Measurements from ENCODE around the gene PPP4R2. TPM values are rescaled to one million over a fixed set of nuclear protein-coding genes. Genes with fewer than 3 reads are reported as not detected.

The PPP4R2 gene
- total and polyA plus RNA-seq, 4 donors, result 17.1 to 105 (median 38.0) TPM

DNA sequence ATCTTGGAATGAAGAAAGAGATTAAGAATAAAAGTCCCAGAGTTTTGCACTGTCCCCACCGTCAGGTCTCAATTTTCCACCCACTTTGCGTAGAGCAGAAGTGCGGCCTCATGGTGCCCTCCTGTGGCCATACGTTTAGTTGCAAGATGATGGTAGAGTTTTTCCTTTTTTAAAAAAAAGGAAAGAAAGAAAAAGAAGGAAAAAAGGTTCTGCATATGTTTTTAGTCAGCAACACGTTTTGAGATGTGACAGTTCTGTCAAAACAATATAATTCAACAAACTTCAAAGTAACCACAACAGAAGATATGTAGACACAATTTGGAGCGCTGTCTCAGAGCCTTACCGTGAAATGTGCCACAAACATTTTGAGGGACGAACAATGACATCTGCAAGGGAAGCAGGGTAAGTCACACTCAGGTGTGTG is 89.5 kb downstream of the PPP4R2 start:
- no peak overlapping the region for H3K4me3 ChIP-seq
- peaks cover 0 to 10% (median 0%) of the 10 kb centered on the region in 5 donors for H3K4me1 ChIP-seq (ENCODE audit: control insufficient read depth in 5 of 5, insufficient read depth in 5 of 5, low read length in 5 of 5)
- H3K27ac ChIP-seq (ENCODE audit: low read depth in 1 of 2, low read length in 1 of 2), result no peak overlapping the region
- ATAC-seq (ENCODE audit: insufficient read depth, low FRiP score) (no peak), DNase-seq (peak; percentile 66 to 91 (median 90))
- H3K9ac ChIP-seq (ENCODE audit: insufficient read depth in 1 of 2, low read length in 2 of 2), result peak overlapping the region in 1 of 2 donors; percentile 51
- WGBS, 2 donors, result 23 to 28% methylated on average over 8 of the region's 8 CpGs
- no peaks in the 10 kb centered on the region for H3K27me3 ChIP-seq (ENCODE audit: control insufficient read depth in 3 of 3, insufficient read depth in 3 of 3, low read length in 2 of 3)
- TF ChIP-seq, protein P1, sequence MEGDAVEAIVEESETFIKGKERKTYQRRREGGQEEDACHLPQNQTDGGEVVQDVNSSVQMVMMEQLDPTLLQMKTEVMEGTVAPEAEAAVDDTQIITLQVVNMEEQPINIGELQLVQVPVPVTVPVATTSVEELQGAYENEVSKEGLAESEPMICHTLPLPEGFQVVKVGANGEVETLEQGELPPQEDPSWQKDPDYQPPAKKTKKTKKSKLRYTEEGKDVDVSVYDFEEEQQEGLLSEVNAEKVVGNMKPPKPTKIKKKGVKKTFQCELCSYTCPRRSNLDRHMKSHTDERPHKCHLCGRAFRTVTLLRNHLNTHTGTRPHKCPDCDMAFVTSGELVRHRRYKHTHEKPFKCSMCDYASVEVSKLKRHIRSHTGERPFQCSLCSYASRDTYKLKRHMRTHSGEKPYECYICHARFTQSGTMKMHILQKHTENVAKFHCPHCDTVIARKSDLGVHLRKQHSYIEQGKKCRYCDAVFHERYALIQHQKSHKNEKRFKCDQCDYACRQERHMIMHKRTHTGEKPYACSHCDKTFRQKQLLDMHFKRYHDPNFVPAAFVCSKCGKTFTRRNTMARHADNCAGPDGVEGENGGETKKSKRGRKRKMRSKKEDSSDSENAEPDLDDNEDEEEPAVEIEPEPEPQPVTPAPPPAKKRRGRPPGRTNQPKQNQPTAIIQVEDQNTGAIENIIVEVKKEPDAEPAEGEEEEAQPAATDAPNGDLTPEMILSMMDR (IDR thresholded peaks at IDR 0.05; ENCODE audit: control extremely low read depth, extremely low read depth), result peak; percentile 78
- H3K36me3 ChIP-seq (ENCODE audit: control insufficient read depth in 4 of 4, insufficient read depth in 4 of 4, low read length in 4 of 4), result no peaks in the 10 kb centered on the region
- no peaks in the 10 kb centered on the region for H3K9me3 ChIP-seq (ENCODE audit: control insufficient read depth in 4 of 4, insufficient read depth in 3 of 4, low read length in 3 of 4)

DNA sequence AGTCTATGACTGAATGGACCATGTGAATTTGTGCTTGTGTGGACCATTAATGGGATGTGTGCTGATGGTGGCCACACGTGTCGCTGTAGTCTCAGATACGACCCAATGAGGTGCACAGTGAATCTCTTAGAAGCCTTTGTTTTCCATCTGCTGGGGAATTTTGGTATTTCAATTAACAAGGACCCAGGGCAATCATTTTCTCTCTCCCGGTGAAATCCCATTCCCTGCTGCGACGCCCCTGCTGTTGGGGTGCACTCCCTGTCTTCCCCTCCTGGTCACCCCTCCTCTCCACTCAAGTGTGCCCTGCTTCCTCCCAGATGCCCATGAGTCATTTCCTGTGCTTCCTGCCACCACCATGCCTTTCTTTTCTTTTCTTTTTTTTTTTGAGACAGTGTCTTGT is 97.5 kb downstream of the PPP4R2 start:
- DNase-seq (no peak), ATAC-seq (ENCODE audit: insufficient read depth, low FRiP score) (no peak)
- H3K4me3 ChIP-seq, result no peak overlapping the region
- H3K27ac ChIP-seq (ENCODE audit: low read depth in 1 of 2, low read length in 1 of 2), result no peak overlapping the region
- peaks cover 0 to 5% (median 0%) of the 10 kb centered on the region in 5 donors for H3K4me1 ChIP-seq (ENCODE audit: control insufficient read depth in 5 of 5, insufficient read depth in 5 of 5, low read length in 5 of 5)
- no peaks in the 10 kb centered on the region for H3K27me3 ChIP-seq (ENCODE audit: control insufficient read depth in 3 of 3, insufficient read depth in 3 of 3, low read length in 2 of 3)
- TF ChIP-seq, protein P1 (IDR thresholded peaks at IDR 0.05; ENCODE audit: control extremely low read depth, extremely low read depth), result no peak
- peaks cover 0 to 3% (median 0%) of the 10 kb centered on the region in 4 donors for H3K9me3 ChIP-seq (ENCODE audit: control insufficient read depth in 4 of 4, insufficient read depth in 3 of 4, low read length in 3 of 4)
- no peaks in the 10 kb centered on the region for H3K36me3 ChIP-seq (ENCODE audit: control insufficient read depth in 4 of 4, insufficient read depth in 4 of 4, low read length in 4 of 4)
- 41 to 63% methylated on average over 6 of the region's 6 CpGs for WGBS, 2 donors
- H3K9ac ChIP-seq (ENCODE audit: insufficient read depth in 1 of 2, low read length in 2 of 2), result no peak overlapping the region

GRCh38 chr3:73094951-73095350 is 98.3 kb downstream of the PPP4R2 start:
- Histone ChIP-seq H3K36me3 (ENCODE audit: control insufficient read depth in 4 of 4, insufficient read depth in 4 of 4, low read length in 4 of 4) (no peaks in the 10 kb centered on the region), H3K4me3 (no peak overlapping the region), H3K27ac (ENCODE audit: low read depth in 1 of 2, low read length in 1 of 2) (no peak overlapping the region), H3K4me1 (ENCODE audit: control insufficient read depth in 5 of 5, insufficient read depth in 5 of 5, low read length in 5 of 5) (peaks cover 0 to 5% (median 0%) of the 10 kb centered on the region in 5 donors), H3K9me3 (ENCODE audit: control insufficient read depth in 4 of 4, insufficient read depth in 3 of 4, low read length in 3 of 4) (peaks cover 0 to 3% (median 0%) of the 10 kb centered on the region in 4 donors), H3K9ac (ENCODE audit: insufficient read depth in 1 of 2, low read length in 2 of 2) (no peak overlapping the region), H3K27me3 (ENCODE audit: control insufficient read depth in 3 of 3, insufficient read depth in 3 of 3, low read length in 2 of 3) (no peaks in the 10 kb centered on the region)
- TF ChIP-seq, protein P1 (IDR thresholded peaks at IDR 0.05; ENCODE audit: control extremely low read depth, extremely low read depth), result no peak
- WGBS, 2 donors, result 30 to 70% methylated on average over 12 of the region's 12 CpGs
- no peak for ATAC-seq (ENCODE audit: insufficient read depth, low FRiP score)
- peak; percentile 33 to 54 (median 36) for DNase-seq

GRCh38 chr3:73096169-73096568 is 99.6 kb downstream of the PPP4R2 start:
- H3K27ac ChIP-seq (ENCODE audit: low read depth in 1 of 2, low read length in 1 of 2), result no peak overlapping the region
- no peaks in the 10 kb centered on the region for H3K27me3 ChIP-seq (ENCODE audit: control insufficient read depth in 3 of 3, insufficient read depth in 3 of 3, low read length in 2 of 3)
- H3K9me3 ChIP-seq (ENCODE audit: control insufficient read depth in 4 of 4, insufficient read depth in 3 of 4, low read length in 3 of 4), result peaks cover 0 to 3% (median 0%) of the 10 kb centered on the region in 4 donors
- ATAC-seq (ENCODE audit: insufficient read depth, low FRiP score) (no peak), DNase-seq (no peak)
- peaks cover 0 to 10% (median 3%) of the 10 kb centered on the region in 5 donors for H3K4me1 ChIP-seq (ENCODE audit: control insufficient read depth in 5 of 5, insufficient read depth in 5 of 5, low read length in 5 of 5)
- TF ChIP-seq, protein P1 (IDR thresholded peaks at IDR 0.05; ENCODE audit: control extremely low read depth, extremely low read depth), result no peak
- no peaks in the 10 kb centered on the region for H3K36me3 ChIP-seq (ENCODE audit: control insufficient read depth in 4 of 4, insufficient read depth in 4 of 4, low read length in 4 of 4)
- no peak overlapping the region for H3K9ac ChIP-seq (ENCODE audit: insufficient read depth in 1 of 2, low read length in 2 of 2)
- H3K4me3 ChIP-seq, result no peak overlapping the region
- 83 to 92% methylated on average over 2 of the region's 2 CpGs for WGBS, 2 donors
